Left lung (tissue), 10 donors: ENCODE data around the gene ACAD10. TPM values are rescaled to one million over a fixed set of nuclear protein-coding genes. Genes with fewer than 3 reads are reported as not detected.

Source experiments
- ATAC-seq: fragments of 200-7000 bp; cut with Tn5 transposase; one replicate; pipeline ENCODE4 v1.9.1; 2020; ENCODE audit warnings: moderate library complexity
- DNase-seq, 4 donors: peaks; one replicate each; pipeline ENCODE4 v3.0.0-alpha.2; 2013 to 2020
- H3K27ac ChIP-seq, 2 donors: fragments of 200-600 bp; sonication (generic) in 1 of 2; one replicate each; pipeline versions ENCODE4 v1.5.0 to v1.8.0; 2020 to 2021
- H3K27me3 ChIP-seq, 2 donors: fragments of 200-600 bp; sonication (generic) in 1 of 2; one replicate each; pipeline versions ENCODE4 v1.5.0 to v1.8.0; 2020 to 2021
- H3K36me3 ChIP-seq, 2 donors: fragments of 200-600 bp; sonication (generic) in 1 of 2; one replicate each; pipeline versions ENCODE4 v1.5.0 to v1.8.0; 2020 to 2021
- H3K4me1 ChIP-seq, 2 donors: fragments of 200-600 bp; one replicate each; pipeline ENCODE4 v1.8.0; 2021
- H3K4me3 ChIP-seq, 2 donors: fragments of 200-600 bp; sonication (generic) in 1 of 2; one replicate each; pipeline versions ENCODE4 v1.5.0 to v1.8.0; 2020 to 2021; ENCODE audit warnings: mild to moderate bottlenecking in 1 of 2
- H3K9me3 ChIP-seq, 2 donors: fragments of 200-600 bp; sonication (generic) in 1 of 2; one replicate each; pipeline versions ENCODE4 v1.5.0 to v1.8.0; 2020 to 2021
- intact Hi-C, 2 donors: fragments of 100-400 bp; cut with DNase I; formaldehyde crosslinking; loops; one replicate each; pipeline versions ENCODE4 v1.11.2 to v1.14.2; 2022
- polyA plus RNA-seq, 6 donors: library from polyadenylated mRNA; unstranded; fragments of 120-200 nt; gene quantifications; one replicate each; pipeline ENCODE4 v1.2.1, GENCODE V29; 2013; ENCODE audit not compliant: insufficient read length in 6 of 6
- total RNA-seq, 2 donors: library from RNA; stranded (reverse); fragmentation: NEBNext Ultra II Directional; extraction: Animal tissue kit (Norgen Biotek cat#: 25700); gene quantifications; one replicate each; pipeline ENCODE4 v1.2.1, GENCODE V29; 2021
- TF ChIP-seq, protein P1 (sequence below), 2 donors: fragments of 200-600 bp; sonication (generic) in 1 of 2; IDR thresholded peaks; one replicate each; pipeline versions ENCODE4 v1.5.0 to v1.8.0; 2021; ENCODE audit warnings: antibody characterized with exemption in 2 of 2
- donor health status: DM: no; HTN: yes; CAD: no.
- donor health status: DM: no; HTN: no; CAD: no.

The ACAD10 gene
- total and polyA plus RNA-seq, 8 donors: 19.8 to 44.3 (median 36.9) TPM

- Histone ChIP-seq H3K27ac (no peak overlapping the region), H3K9me3 (no peaks in the 10 kb centered on the region), H3K4me1 (no peaks in the 10 kb centered on the region), H3K36me3 (peaks cover 0 to 78% of the 10 kb centered on the region in 2 donors), H3K4me3 (no peak overlapping the region), H3K27me3 (no peaks in the 10 kb centered on the region)
- TF ChIP-seq, protein P1, sequence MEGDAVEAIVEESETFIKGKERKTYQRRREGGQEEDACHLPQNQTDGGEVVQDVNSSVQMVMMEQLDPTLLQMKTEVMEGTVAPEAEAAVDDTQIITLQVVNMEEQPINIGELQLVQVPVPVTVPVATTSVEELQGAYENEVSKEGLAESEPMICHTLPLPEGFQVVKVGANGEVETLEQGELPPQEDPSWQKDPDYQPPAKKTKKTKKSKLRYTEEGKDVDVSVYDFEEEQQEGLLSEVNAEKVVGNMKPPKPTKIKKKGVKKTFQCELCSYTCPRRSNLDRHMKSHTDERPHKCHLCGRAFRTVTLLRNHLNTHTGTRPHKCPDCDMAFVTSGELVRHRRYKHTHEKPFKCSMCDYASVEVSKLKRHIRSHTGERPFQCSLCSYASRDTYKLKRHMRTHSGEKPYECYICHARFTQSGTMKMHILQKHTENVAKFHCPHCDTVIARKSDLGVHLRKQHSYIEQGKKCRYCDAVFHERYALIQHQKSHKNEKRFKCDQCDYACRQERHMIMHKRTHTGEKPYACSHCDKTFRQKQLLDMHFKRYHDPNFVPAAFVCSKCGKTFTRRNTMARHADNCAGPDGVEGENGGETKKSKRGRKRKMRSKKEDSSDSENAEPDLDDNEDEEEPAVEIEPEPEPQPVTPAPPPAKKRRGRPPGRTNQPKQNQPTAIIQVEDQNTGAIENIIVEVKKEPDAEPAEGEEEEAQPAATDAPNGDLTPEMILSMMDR (IDR thresholded peaks at IDR 0.05): no peak
- intact Hi-C loops: no loop called here
- DNase-seq (no peak), ATAC-seq (no peak)
These were observed 62.4 kb downstream of the ACAD10 start for GRCh38 chr12:111748151-111748672.

- Histone ChIP-seq H3K27me3 (no peaks in the 10 kb centered on the region), H3K4me1 (no peaks in the 10 kb centered on the region), H3K36me3 (peaks cover 0 to 73% of the 10 kb centered on the region in 2 donors), H3K9me3 (no peaks in the 10 kb centered on the region), H3K27ac (no peak overlapping the region), H3K4me3 (no peak overlapping the region)
- ATAC-seq: no peak
- DNase-seq: no peak
- intact Hi-C loops: no loop called here
- TF ChIP-seq, protein P1 (IDR thresholded peaks at IDR 0.05): no peak
These were observed 63.0 kb downstream of the ACAD10 start for GRCh38 chr12:111748867-111749266.

DNA sequence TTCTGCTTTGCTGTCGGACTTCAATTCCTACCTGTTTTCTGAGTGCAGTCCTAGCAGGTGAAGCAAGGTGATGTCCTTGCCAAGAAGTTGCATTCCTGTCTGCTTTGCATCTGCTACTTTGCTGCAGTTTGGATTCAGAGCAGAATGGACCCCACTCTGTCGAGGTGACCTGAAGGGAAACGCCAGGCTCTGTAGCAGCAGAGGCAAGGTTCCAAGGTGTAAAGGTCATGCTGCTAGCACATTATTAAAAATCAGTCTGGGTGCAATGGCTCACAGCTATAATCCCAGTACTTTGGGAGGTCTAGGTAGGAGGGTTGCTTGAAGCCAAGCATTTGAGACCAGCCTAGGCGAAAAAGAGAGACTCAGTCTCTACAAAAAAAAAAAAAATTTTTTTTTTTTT, 63.5 kb downstream of the ACAD10 start:
- no peak for DNase-seq
- ATAC-seq: no peak
- H3K36me3 ChIP-seq: peaks cover 0 to 72% of the 10 kb centered on the region in 2 donors
- H3K4me1 ChIP-seq: no peaks in the 10 kb centered on the region
- no peaks in the 10 kb centered on the region for H3K9me3 ChIP-seq
- intact Hi-C loops: no loop called here
- H3K27ac ChIP-seq: no peak overlapping the region
- H3K27me3 ChIP-seq: no peaks in the 10 kb centered on the region
- no peak overlapping the region for H3K4me3 ChIP-seq
- TF ChIP-seq, protein P1 (IDR thresholded peaks at IDR 0.05): no peak

DNA sequence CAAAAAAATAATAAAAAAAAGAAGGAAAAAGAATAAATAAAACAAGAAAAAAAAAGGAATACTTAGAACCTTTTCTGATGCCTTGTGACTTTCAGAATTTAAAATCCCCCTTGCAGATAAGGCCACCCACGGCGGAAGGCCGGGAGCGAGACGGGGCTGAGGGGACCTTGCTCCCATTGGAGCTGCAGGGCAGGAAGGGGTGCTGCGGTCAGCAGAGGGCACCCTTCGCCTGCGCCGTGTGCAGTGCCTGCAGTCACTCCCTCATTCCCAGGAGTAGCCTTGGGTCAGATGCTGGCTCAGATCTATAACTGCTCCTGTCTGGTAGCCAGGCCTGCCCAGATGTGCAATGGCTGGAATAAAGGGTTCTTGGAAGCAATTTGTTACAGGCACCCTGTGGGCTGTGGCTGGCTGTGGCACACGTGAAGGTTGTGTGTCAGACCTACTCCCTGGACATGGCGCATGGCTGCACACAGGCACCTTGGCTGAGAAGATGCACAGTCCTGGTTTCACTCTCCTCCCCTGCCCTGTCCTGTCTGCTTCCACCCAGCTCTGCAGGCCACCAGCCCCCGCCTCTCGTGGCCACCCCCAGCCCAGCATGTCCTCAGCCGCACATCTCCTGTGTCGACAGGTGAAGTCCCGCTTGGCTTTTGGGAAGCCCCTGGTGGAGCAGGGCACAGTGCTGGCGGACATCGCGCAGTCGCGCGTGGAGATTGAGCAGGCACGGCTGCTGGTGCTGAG, 67.5 kb downstream of the ACAD10 start:
- Histone ChIP-seq H3K4me3 (no peak overlapping the region), H3K27me3 (no peaks in the 10 kb centered on the region), H3K9me3 (no peaks in the 10 kb centered on the region), H3K27ac (no peak overlapping the region), H3K4me1 (peaks cover 12 to 17% of the 10 kb centered on the region in 2 donors), H3K36me3 (peaks cover 0 to 46% of the 10 kb centered on the region in 2 donors)
- DNase-seq (peak in 3 of 4 donors; percentile 50 to 90 (median 74)), ATAC-seq (peak; percentile 92)
- intact Hi-C loops: no loop called here
- TF ChIP-seq, protein P1 (IDR thresholded peaks at IDR 0.05): peak; percentile 66 to 79

DNA sequence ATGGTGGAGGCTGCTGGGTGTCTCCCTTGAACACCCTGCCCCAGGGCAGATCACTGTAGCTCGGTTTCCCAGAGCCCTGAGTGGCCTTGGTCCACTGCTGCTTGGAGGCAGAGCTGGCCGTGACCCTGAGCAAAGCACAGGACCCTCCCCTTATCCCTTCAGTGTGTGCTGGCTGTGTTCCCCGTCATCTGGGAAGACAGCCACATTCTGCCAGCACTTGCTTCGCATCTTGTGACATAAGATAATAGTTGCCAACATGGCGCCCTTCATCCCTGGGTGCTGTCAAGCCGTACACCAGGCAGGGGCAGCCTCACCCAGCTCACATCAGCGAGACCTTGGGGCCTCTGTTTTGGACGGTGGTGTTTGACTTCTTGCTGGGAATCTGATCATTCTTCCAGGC, 68.8 kb downstream of the ACAD10 start:
- Histone ChIP-seq H3K4me3 (no peak overlapping the region), H3K36me3 (peaks cover 0 to 33% of the 10 kb centered on the region in 2 donors), H3K27ac (no peak overlapping the region), H3K4me1 (peaks cover 12 to 21% of the 10 kb centered on the region in 2 donors), H3K27me3 (no peaks in the 10 kb centered on the region), H3K9me3 (no peaks in the 10 kb centered on the region)
- TF ChIP-seq, protein P1 (IDR thresholded peaks at IDR 0.05): no peak
- ATAC-seq: no peak
- peak in 1 of 4 donors; percentile 18 for DNase-seq
- intact Hi-C loops: loop anchor here in 1 of 2 donors (5.0 kb wide), 1 partner anchor 58 kb away; no protein-coding TSS in a partner anchor
